Ovary (tissue), 3 donors: Measurements from ENCODE around the gene ERI2.

Experiments
- CTCF ChIP-seq, 3 donors: fragments of 450-650 bp in 2 of 3; fragments of 200-600 bp in 1 of 3; IDR thresholded peaks; one replicate each; pipeline versions ENCODE4 v1.5.1 to v1.8.0; 2016 to 2022; ENCODE audit warnings: antibody characterized with exemption in 3 of 3, mild to moderate bottlenecking in 1 of 3
- POLR2A ChIP-seq: fragments of 450-650 bp; IDR thresholded peaks from one replicate; pipeline ENCODE4 v1.6.1; 2017; ENCODE audit warnings: antibody characterized with exemption, mild to moderate bottlenecking, moderate library complexity
- donor health status: DM: no; HTN: no; CAD: no.

GRCh38 chr16:20774703-20775362, 31.4 kb downstream of the ERI2 start:
- TF ChIP-seq CTCF (IDR thresholded peaks at IDR 0.05) (no peak), POLR2A (no peak)
